HG03469 (cell line): Measurements from ENCODE around the gene ADCY9.
"Not testable (repeated sequence)": the region's sequence is repeated elsewhere in the genome, so short reads cannot be mapped to it uniquely, and the experiment has no call there.

Experiments used
- ATAC-seq: cut with Tn5 transposase; IDR thresholded peaks from one replicate; pipeline ENCODE4 v1.9.1; 2021; ENCODE audit warnings: mild to moderate bottlenecking, moderate library complexity, moderate number of reproducible peaks; ENCODE audit not compliant: unreplicated experiment

Gene ADCY9

DNA sequence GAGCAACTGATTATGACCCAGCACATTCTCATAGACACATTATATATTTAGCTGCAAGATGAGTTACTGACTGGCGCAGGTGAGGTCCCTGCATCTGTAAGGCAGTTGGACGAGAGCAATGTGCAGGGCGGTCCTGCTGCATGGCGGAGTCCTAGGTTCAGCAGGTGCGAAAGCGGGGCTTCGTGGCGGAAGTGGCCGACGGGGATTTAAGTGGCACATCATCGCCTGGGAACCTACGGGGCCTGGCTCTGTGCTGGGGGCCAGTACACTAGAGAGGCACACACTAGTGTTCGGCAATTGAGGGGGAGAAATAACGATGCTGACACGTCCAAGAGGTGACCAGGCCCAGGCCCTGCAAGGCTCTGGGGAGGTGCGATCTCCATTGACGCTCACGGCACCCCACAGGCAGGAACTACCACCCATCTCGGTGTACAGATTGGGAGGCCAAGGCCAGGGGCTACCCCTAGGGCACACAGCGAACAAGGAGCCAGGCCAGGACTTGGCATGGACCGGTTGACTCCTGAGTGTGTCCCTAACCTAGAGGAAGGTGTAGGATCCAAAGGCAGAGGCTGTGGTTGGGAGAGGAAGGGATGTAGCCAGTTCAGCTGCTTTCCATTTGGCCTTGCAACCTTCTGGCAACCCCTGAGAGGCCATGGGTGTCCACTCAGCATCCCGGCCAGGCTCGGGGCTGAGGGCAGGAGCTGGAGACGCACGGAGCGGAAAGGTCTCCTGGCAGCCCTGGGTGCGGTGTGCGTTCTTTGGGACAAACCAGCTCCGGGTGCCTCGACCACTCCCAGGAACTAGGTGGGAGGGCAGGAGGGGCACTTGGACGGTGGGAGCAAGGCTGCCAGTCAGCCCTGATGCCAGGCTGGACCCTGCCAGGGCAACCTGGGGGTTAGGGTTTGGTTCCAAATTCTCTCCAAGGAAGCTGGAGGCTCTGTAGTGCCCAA is 131.9 kb downstream of the ADCY9 start:
- ATAC-seq = no peak

DNA sequence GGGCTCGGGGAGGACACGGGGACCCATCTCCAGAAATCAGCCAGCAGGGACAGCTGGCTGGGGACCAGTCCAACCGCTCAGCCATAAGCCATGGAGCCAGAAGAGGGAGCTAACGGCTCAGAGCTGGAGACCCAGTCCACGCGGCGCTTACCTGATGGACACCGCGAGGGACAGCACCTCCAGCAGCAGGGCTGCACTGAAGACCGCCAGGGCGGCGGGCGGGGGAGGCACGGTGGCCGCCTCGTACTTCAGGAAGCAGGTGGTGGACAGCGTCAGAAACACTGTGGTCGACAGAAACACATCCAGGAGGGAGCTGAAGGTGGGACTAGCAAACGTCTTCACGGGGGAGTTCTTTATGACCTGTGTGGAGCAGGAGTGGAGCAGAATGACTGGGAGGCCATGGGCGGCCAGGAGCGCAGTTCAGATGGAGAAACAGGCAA is 133.1 kb downstream of the ADCY9 start:
- ATAC-seq = no peak

DNA sequence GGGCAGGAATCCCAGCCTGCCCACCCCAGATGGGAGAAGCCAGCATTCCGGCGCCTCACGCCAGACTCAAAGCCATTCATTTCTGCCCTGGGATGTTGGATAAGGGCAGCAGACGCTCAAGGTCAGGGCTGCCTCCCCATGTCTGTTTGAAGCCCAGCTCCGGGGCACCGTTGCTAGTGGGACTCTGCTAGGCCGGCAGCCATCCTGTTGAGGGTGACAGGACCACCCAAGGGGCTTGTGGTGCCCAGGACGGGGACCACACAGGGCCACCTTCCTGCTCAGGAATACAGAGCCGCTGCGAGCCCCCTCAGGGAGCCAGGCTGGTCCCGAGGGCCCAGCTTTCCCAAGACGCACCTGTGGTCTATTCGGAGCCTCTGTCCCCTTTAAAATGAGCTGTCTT is 134.0 kb downstream of the ADCY9 start:
- no peak for ATAC-seq

DNA sequence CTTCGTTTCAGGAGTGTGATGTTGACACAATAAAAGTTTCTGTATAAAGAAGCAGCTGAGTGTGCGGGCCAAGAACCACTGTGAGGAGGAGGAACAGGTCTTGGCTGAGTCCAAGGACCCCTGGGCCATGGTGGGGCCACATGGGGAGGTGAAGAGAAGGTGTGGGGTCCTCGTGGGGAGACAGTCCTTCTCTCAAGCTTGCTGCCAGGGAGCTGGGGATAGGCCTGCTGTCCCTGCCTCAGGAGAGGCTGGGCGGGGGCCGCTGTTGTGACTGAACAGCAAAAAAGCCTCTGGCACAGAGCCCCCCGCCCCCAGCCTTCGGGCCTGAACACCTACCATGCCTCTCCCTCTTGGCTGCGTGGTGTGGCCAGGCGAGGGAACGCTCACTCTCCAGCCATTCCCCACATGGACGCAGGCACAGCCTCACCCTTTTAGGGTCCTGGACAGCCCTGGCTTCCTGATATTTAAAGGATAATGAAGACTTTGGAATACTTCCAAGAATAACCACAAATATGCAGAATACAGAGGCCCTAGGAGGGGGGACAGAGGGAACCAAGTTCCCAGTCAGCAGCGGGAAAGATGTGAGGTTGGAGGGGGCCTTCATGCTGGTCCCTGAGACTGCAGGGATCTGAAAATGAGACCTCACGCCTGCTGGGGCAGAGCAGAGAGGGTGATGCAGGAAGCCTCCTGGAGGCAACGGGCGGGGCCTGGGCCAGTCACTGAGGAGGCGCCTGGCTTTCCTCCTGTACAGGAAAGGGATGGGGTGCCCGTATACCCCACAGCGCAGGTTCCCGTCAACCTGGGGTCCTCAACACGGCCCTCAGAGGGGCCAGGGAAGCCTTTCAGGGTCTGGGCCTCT is 135.8 kb downstream of the ADCY9 start:
- no peak for ATAC-seq

DNA sequence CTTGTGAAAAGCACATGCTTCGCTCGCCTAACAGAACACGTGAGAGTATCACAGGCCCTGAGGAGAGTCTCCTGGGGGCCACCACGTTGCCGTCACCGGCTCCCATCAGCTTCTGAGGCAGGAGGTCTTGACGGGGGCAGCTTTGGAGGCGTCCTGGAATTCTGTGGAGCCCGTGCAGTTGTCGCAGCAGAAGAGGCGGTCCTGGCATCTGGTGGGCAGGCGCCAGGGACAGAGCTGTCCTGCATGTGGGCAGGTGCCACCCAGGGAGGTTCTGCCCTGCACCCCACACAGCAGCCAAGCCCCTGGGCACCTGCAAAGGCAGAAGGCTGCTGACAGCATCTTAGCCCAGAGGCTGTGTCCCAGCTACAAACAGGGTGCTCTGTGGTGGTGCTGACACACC is 136.7 kb downstream of the ADCY9 start:
- ATAC-seq = no peak

DNA sequence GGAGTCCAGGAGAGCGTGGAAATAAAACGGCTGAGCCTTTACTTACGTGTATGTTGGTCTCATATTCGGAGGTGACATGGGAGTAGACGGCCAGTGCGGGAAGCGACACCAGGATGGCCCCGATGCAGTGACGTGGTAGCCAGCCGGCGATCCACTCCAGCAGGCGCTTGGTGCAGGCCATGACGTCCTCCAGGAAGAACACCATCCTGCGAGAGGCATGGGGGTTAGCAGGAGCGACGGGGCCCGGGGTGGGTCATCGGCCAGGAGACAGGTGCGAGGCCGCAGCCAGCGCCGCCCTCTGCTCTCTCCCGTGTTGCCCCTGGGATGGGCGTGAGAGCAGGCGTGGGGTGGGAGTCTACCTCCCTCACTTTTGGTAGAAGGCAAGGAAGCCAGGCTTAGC is 137.2 kb downstream of the ADCY9 start:
- ATAC-seq = no peak

DNA sequence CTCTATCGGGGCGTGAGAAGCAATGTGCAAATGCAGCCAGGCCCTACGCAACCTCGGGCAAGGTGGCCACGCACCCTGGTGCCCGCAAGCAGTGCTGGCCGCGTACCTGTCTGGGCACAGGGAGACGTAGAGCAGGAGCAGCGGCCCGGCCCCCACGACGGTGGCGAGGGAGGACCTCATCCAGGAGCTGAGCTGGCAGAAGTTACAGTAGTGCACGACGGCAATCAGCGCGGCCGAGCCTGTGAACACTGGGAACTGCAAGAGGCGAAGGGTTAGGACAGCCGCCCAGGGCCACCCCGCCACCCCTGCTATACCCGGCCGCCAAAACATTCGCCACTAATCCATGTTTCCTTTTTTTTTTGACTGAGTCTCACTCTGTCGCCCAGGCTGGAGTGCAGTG is 138.9 kb downstream of the ADCY9 start:
- ATAC-seq = no peak

DNA sequence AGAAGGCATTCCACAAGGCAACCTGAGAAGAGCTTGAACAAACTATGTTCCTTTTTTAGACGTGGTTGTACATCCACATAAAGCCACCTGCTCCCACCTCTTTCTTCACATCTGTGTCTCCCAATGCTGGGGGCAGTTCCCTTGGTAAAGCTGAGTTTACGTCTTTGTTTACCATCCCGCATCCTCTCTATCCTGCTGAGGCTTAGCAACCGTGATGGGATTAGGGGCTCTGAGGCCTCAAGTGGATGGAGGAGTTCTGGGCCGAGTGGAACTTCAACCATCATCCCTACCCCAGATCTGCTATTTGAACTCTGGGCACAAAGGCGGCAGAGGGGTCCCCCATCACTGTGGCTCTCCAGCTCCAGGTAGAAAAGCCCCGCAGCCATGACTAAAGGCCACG is 141.5 kb downstream of the ADCY9 start:
- no peak for ATAC-seq

DNA sequence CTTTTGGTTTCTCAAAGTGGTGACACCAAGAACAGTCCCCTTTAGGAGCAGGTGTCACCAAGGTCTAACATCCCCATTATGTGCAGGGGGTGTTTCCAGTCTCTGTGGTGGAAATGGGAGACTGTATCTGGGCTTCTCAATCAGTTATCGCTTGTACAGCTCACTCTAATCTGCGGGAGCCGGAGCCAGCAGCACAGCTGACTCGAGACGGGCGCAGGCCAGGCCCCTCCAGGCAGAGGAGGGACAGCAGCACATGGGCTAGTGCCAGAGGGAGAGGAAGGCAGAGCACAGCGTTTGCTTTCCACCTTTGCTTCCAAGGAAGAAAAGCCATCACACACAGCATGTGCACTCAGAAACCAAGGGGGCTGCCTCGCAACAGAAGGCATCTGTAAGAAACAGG is 144.5 kb downstream of the ADCY9 start:
- no peak for ATAC-seq

DNA sequence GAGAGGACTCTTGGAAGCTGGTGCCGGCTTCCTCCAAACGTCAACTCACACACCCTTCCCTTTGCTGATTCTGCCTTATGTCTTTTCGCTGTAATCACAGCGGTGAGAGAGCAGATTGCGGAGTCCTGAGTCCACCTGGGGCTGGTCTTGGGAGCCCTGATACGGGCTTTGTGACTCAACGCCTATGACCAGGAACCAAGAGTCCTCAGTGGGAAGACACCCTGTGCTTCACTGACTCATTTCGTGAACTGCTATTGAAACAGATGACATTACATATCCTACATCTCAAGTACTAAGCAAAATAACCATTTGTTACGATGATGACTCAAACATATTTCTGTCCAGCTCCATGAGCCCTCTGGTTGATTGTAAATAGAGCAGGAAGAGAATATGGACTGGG is 145.0 kb downstream of the ADCY9 start:
- no peak for ATAC-seq

DNA sequence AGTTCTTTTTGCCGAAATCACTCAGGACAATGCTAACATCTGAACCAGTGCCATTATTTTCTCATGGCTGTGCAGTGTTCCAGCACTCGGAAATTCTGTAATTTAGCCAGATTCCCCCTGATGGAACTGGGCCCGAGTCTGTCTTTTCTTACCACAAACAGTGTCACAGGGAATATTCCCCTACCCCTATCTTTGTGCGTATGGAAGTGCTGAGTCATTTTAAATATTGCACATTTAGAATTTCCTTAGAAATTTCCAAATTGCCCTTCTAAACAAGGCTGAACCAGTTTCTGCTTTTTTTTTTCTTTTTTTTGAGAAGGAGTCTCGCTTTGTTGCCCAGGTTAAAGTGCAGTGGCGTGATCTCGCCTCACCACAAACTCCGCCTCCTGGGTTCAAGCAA is 147.7 kb downstream of the ADCY9 start:
- no peak for ATAC-seq

DNA sequence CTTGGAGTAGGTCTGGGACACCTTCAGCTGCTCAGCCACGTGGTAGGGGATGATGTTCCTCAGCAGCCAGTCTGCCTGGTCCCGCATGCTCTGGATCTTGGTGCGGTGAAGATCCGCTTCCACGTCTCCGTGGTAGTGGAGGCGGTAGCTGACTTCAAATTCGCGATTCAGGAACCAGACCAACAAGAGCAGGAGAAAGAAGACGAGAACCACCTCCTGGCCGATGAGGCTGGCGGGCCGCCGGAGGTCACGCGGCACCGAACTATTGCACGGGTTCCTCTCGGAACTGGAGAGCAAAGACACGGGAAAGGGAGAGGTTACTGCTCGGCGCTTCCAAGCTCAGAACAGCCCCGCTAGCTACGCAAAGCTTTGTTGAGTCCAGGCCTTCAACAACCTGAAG is 149.6 kb downstream of the ADCY9 start:
- no peak for ATAC-seq

DNA sequence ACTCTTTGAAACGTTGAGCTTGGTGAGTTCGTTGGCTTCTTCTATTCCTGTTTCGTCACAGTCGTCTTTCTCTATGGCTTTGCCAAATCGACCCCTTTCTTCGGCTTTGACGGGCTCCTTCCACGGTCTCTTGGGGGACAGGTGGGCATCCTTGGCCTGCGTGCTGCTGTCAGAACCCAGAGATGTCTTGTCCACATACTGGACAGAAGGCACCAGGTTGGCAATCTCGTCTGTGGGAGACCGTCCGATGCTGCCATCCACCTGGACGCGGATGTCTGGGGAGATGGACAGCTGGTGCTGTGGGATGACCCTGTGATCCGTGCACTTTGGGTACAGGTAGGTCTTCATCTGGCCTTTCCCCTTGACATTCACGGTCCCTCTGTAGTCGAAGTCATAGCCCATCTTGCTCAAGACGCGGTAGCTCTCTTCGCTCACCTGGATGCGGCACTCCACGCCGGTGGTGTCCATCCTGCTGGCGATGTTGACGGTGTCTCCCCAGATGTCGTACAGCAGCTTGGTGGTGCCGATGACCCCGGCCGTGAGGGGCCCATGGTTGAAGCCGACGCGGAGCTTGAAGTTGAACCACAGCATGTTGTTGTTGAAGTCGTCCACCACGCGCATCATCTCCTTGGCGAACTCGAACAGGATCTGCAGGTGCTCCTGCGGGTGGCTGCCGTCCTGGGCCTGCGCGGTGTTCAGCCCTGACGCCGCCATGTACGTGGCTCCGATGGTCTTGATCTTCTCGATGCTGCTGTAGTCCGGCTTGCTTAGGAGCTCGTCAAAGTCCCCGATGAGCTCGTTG is 150.3 kb downstream of the ADCY9 start:
- ATAC-seq = no peak

DNA sequence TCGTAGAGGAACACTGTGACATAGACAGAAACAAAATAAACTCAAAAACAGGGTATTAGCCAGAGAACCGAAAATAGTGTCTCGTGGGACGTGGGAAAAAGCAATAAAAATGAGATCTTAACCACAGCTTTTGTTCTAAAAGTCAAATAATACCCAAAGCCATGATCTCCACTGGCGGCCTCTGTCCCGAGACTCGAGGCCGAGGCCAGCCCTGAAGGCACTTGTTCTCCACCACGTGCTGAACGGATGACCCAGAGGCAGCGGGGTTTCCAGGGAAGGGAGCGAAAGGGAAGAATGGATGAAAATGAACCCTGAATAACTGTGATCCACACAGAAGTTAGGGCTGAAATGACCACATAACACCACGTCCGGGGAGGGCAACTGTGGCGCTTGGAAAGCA is 150.9 kb downstream of the ADCY9 start:
- no peak for ATAC-seq

DNA sequence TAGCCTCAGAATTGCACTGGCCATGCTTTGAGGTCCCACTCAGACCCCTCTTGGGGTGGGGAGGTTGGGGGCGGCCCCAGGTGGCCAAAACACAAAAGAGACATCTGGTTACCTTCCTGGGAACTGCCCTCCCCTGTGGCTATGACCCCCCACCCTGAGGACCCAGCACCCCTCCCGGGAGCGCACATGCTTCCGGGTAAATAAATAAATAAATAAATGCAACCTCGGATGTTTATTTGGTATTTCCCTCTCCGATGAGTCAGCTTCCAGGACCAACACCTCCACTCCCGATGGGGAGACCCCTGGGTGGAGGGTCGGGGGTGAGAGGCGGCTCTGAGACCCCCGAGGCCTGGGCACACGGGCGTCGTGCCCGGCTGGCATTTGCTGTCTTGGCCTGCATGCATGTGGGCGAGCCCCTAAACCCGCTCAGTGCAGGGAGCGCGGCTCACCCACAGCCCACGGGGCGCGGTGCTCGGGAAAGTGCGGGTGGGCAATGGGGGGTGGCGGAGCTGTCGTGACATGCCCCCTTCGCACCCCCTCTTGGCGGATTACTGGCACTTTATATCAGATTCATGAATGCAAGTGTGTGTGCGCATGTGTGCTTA is 151.5 kb downstream of the ADCY9 start:
- ATAC-seq = no peak

DNA sequence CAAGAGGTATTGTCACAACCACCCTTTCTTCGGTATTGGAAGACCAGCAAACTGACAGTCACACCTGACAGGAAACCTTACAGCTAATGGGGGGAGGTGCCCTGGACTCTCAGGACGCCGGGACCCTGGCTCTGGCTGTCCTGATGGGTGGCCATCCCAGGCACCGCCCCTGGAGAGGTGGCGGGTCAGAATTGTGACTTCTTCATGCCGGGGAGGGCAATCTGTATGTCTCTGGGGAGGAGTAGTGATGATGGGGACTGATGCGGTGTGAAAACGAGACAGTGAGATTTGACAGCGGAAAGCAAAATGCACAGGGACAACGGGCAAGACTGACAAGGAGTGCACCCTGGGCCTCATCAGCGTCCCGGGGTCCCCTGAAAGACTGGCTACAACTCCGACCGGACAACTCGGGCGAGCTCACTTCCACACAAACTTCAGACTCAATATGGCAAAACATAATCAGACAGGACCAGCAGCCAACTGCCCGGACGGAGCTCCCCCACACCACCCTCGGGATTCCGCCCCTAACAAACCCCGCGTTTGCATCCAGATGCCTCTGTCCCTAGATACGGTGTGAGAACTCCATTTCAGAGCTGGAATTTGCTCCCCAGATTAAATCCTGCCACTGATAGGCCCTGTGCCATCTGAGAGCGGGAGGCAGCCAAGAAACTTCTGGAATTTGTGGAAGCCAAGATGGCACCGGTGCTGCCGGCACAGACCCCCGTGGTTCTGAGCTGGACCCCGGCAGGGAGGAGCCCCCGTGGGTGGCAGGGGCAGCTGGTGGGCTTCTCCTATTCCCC is 152.2 kb downstream of the ADCY9 start:
- ATAC-seq = no peak

DNA sequence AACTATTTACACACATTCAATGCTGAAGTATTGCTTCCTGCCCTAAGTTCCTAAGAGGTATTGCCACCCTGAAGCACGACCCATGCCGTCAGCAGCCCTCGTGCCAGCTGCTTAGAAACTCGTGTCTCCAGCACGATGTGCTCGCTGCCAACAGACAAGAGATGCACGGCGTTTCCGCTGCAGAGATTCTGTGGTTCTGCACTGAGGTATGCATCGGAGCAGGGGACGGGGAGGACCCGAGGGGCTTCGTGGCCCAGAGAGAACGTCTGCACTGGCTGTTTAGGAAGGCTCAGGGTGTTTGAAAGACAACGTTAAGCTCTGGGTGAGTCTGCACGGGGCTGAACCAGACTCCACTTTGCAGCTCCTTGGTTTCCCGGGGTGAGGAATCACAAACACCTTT is 153.0 kb downstream of the ADCY9 start:
- no peak for ATAC-seq

DNA sequence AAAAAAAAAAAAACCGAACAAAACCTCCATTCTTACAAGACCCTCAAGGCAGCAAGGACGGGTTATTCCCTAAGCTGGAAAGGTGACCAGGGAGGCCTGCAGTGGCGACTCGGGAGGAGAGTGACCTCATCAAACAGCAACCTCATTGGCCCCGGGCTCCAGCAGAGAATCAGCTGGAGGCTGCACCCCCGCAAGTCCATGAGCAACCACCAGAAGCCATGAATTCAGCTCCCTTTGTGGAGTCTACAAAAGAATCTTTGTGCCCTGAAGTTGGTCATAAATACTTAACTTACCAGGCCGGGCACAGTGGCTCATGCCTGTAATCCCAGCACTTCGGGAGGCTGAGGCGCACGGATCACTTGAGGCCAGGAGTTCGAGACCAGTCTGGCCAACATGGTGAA is 154.8 kb downstream of the ADCY9 start:
- ATAC-seq = no peak

DNA sequence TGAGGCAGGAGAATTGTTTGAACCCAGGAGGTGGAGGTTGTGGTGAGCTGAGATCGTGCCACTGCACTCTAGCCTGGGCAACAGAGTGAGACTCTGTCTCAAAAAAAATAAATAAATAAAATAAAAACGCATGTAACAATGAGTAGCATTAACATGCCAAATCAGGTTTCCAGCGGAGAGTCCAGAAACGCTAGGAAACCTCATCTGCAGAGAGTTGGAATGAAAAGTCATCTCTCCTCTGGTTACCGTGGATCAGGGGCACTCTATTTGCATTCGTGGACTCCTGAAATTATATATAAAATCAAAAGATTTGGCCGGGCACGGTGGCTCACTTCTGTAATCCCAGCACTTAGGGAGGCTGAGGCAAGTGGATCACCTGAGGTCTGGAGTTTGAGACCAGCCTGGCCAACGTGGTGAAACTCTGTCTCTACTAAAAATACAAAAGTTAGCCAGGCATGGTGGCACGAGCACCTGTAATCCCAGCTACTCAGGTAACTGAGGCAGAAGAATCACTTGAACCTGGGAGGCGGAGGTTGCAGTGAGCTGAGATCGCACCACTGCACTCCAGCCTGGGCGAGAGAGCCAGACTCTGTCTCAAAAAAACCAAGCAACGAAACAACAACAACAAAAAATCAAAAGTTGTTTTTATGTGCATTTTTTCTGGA is 156.2 kb downstream of the ADCY9 start:
- not testable (repeated sequence) for ATAC-seq
